KMS-11 (cell line): ENCODE measurements around the gene PDCD1.

Source experiments
- H2AFZ ChIP-seq: fragments of 200-600 bp; sonication (generic); 2 replicates; pipeline ENCODE4 v1.6.1; 2016; ENCODE audit warnings: antibody characterized with exemption, mixed run types, low read depth
- H3K27ac ChIP-seq: fragments of 200-600 bp; sonication (generic); 2 replicates; pipeline ENCODE4 v1.6.1; 2016; ENCODE audit warnings: mild to moderate bottlenecking, mixed run types
- H3K27me3 ChIP-seq: fragments of 200-600 bp; sonication (generic); 2 replicates; pipeline ENCODE4 v1.6.1; 2017; ENCODE audit warnings: mild to moderate bottlenecking, low read depth, mixed run types, moderate library complexity; ENCODE audit not compliant: insufficient read depth
- H3K36me3 ChIP-seq: fragments of 200-600 bp; sonication (generic); 2 replicates; pipeline ENCODE4 v1.6.1; 2017; ENCODE audit warnings: mild to moderate bottlenecking, mixed run types; ENCODE audit not compliant: insufficient read depth
- H3K4me1 ChIP-seq: fragments of 200-600 bp; sonication (generic); 2 replicates; pipeline ENCODE4 v1.6.1; 2016; ENCODE audit warnings: mild to moderate bottlenecking, low read depth, mixed run types; ENCODE audit not compliant: poor library complexity, severe bottlenecking
- H3K4me2 ChIP-seq: fragments of 200-600 bp; sonication (generic); 2 replicates; pipeline ENCODE4 v1.7.0; 2016; ENCODE audit warnings: mild to moderate bottlenecking, mixed run types
- H3K4me3 ChIP-seq: fragments of 200-600 bp; sonication (generic); IDR thresholded peaks from 2 replicates; pipeline ENCODE4 v1.6.1; 2017; ENCODE audit warnings: low read depth, low read length, mixed read lengths; ENCODE audit not compliant: insufficient read depth
- H3K79me2 ChIP-seq: fragments of 200-600 bp; sonication (generic); 2 replicates; pipeline ENCODE4 v1.6.1; 2016; ENCODE audit warnings: low read depth, mixed run types; ENCODE audit not compliant: insufficient read depth
- H3K9ac ChIP-seq: fragments of 200-600 bp; sonication (generic); 2 replicates; pipeline ENCODE4 v1.6.1; 2016; ENCODE audit warnings: mild to moderate bottlenecking, mixed run types
- H4K20me1 ChIP-seq: fragments of 200-600 bp; sonication (generic); 2 replicates; pipeline ENCODE4 v1.6.1; 2016; ENCODE audit warnings: mild to moderate bottlenecking, mixed run types; ENCODE audit not compliant: insufficient read depth
- TF ChIP-seq, protein P1 (sequence below): fragments of 200-600 bp; sonication (generic); conservative IDR thresholded peaks from 2 replicates; pipeline ENCODE4 v1.6.1; 2017; ENCODE audit warnings: low read depth, mild to moderate bottlenecking, antibody characterized with exemption, low read length, moderate library complexity, mixed read lengths

Gene PDCD1

DNA sequence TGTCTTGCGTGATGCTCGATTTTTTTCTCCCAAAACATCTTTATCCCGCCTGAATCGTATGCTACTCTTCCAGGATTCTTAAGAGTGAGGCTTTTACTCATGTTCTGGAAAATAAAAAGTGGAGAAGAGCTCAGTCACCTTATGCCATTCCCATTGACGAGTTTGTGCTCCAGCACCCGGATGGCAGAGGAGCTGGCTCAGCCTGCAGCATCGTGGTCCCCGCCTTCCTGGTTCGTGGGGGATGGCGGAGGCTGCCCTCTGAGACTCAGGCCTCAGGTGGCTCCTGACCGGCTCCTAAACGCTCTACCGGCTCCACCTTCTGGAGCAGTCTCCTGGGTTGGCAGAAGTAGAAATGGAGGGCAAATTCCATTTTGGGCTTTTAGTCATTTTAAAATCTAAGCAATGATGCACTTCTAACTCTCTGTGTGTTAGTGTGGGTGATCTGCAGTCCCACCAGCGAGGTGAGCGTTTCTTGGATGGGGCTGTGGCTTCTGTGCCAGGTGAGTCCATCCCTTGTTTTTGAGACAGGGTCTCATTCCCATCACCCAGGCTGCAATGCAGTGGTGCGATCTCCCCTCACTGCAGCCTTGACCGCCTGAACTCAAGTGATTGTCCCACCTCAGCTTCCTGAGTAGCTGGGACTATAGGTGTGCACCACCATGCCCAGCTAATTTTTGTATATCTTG is 38.7 kb upstream of the PDCD1 start:
- TF ChIP-seq, protein P1, sequence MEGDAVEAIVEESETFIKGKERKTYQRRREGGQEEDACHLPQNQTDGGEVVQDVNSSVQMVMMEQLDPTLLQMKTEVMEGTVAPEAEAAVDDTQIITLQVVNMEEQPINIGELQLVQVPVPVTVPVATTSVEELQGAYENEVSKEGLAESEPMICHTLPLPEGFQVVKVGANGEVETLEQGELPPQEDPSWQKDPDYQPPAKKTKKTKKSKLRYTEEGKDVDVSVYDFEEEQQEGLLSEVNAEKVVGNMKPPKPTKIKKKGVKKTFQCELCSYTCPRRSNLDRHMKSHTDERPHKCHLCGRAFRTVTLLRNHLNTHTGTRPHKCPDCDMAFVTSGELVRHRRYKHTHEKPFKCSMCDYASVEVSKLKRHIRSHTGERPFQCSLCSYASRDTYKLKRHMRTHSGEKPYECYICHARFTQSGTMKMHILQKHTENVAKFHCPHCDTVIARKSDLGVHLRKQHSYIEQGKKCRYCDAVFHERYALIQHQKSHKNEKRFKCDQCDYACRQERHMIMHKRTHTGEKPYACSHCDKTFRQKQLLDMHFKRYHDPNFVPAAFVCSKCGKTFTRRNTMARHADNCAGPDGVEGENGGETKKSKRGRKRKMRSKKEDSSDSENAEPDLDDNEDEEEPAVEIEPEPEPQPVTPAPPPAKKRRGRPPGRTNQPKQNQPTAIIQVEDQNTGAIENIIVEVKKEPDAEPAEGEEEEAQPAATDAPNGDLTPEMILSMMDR: no peak
- Histone ChIP-seq H3K27me3 (no peaks in the 10 kb centered on the region), H3K4me1 (no peaks in the 10 kb centered on the region), H2AFZ (no peak overlapping the region), H3K4me3 (no peak overlapping the region), H3K9ac (no peak overlapping the region), H4K20me1 (no peaks in the 10 kb centered on the region), H3K4me2 (no peak overlapping the region), H3K36me3 (no peaks in the 10 kb centered on the region), H3K79me2 (no peaks in the 10 kb centered on the region), H3K27ac (no peak overlapping the region)

GRCh38 chr2:241896746-241897201 is 38.1 kb upstream of the PDCD1 start:
- Histone ChIP-seq H3K9ac (no peak overlapping the region), H3K36me3 (no peaks in the 10 kb centered on the region), H4K20me1 (no peaks in the 10 kb centered on the region), H3K4me3 (no peak overlapping the region), H2AFZ (no peak overlapping the region), H3K4me1 (no peaks in the 10 kb centered on the region), H3K4me2 (no peak overlapping the region), H3K27ac (no peak overlapping the region), H3K27me3 (no peaks in the 10 kb centered on the region), H3K79me2 (no peaks in the 10 kb centered on the region)
- TF ChIP-seq, protein P1: no peak

DNA sequence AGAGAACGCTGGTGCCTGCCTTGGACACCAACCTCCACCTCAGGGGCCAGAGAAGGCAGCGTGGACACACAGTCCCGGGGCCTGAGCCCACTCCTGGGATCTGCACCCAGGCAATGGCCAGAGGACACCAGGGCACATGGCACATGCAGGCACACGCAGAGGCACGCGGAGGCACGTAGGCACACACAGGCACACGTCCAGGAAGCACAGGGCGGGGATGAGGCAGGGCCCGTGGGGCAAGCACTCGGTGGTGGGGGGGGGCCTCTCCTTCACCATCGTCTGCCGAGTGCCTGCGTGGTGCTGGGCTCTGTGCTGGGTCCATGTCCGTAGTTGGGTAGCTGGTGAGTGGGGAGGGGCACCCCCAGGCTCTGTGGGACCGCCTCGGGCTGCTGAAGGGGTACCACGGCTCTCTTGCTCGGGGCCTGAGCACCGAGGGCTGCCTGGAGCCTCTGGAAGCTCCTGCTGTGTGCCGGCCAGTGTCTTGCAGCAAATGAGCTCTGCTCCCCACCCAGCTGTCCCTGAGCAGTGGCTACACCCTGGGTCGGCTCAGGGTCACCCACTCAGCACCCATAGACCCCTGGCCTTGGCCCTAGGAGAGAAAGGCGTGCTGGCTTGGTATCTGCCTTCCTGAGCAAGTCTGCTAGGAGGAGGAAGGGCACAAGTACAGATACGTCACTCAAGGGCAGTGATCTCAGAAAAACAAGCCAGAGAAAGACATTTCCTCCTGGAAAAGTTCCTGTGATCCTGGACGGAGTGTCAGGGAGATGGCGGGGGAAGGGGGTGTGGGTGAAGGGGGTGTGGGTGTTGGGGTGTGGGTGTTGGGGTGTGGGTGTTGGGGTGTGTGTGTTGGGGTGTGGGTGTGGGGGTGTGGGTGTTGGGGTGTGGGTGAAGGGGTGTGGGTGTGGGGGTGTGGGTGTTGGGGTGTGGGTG is 37.3 kb upstream of the PDCD1 start:
- Histone ChIP-seq H3K4me2 (no peak overlapping the region), H3K4me1 (no peaks in the 10 kb centered on the region), H3K27me3 (no peaks in the 10 kb centered on the region), H3K36me3 (no peaks in the 10 kb centered on the region), H3K27ac (no peak overlapping the region), H4K20me1 (no peaks in the 10 kb centered on the region), H2AFZ (no peak overlapping the region), H3K9ac (no peak overlapping the region), H3K4me3 (no peak overlapping the region), H3K79me2 (no peaks in the 10 kb centered on the region)
- TF ChIP-seq, protein P1: no peak

DNA sequence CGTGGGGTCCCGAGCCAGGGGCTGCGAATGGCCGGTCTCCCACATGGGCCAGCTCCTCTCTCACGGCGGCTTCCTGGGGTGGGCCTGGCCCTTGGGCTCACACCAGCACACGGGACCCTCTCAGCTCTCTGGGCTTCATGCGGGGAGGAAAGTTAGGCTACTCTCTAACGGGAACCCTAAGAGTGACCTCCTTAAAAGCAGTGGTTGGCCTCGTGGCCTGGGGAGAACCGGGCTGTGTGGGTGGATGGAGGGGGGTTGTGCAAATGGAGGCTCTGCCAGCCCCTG is 36.7 kb upstream of the PDCD1 start:
- H3K36me3 ChIP-seq: no peaks in the 10 kb centered on the region
- H3K9ac ChIP-seq: no peak overlapping the region
- no peak overlapping the region for H2AFZ ChIP-seq
- H3K4me2 ChIP-seq: no peak overlapping the region
- no peak overlapping the region for H3K27ac ChIP-seq
- TF ChIP-seq, protein P1: no peak
- H4K20me1 ChIP-seq: no peaks in the 10 kb centered on the region
- no peaks in the 10 kb centered on the region for H3K27me3 ChIP-seq
- no peak overlapping the region for H3K4me3 ChIP-seq
- H3K4me1 ChIP-seq: no peaks in the 10 kb centered on the region
- no peaks in the 10 kb centered on the region for H3K79me2 ChIP-seq
